ENCODE results near the gene CACNA1F.

DNA sequence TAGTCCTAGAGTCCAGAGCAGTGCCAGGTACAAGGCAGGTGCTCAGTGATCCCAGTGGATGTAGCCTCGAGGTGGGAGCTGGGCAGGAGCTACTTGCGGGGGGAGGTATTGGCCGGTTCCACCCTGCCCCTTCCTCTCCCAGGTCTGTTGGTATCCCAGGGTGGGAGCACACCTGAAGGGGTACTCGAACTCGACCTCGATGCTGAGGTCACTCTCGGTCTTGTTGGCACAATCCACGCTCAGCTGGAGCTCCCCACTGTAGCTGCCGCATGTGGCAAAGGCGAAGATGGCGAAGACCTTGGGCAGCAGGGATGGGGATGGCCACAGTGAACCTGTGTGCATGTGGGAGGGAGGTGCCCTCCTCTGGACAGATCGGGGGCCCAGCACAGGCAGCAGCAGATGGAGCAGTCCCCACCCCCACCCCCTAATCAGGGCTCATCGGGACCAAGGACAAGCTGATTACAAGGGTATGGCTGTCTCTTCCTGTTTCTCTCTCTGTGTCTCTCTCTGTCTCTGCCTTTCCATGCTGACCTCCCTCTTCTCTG is 35.5 kb downstream of the CACNA1F start:
- TF ChIP-seq EZH2 (IDR thresholded peaks at IDR 0.05; ENCODE audit: borderline replicate concordance, low read length): no peak
- TF ChIP-seq, protein P1, sequence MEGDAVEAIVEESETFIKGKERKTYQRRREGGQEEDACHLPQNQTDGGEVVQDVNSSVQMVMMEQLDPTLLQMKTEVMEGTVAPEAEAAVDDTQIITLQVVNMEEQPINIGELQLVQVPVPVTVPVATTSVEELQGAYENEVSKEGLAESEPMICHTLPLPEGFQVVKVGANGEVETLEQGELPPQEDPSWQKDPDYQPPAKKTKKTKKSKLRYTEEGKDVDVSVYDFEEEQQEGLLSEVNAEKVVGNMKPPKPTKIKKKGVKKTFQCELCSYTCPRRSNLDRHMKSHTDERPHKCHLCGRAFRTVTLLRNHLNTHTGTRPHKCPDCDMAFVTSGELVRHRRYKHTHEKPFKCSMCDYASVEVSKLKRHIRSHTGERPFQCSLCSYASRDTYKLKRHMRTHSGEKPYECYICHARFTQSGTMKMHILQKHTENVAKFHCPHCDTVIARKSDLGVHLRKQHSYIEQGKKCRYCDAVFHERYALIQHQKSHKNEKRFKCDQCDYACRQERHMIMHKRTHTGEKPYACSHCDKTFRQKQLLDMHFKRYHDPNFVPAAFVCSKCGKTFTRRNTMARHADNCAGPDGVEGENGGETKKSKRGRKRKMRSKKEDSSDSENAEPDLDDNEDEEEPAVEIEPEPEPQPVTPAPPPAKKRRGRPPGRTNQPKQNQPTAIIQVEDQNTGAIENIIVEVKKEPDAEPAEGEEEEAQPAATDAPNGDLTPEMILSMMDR (IDR thresholded peaks at IDR 0.05; ENCODE audit: low read length): no peak

Data from OCI-LY1 (cell line).